Tibial nerve (tissue), 4 donors: Measurements from ENCODE around the gene AFM. TPM values are rescaled to one million over a fixed set of nuclear protein-coding genes. Genes with fewer than 3 reads are reported as not detected.

Source experiments
- DNase-seq, 2 donors: peaks; one replicate each; pipeline ENCODE4 v3.0.0-alpha.2; 2019; ENCODE audit warnings: low spot score in 2 of 2
- H3K27ac ChIP-seq, 4 donors: fragments of 200-600 bp; sonication (generic) in 3 of 4; one replicate each; pipeline ENCODE4 v1.5.1; 2017 to 2019; ENCODE audit warnings: mild to moderate bottlenecking in 1 of 4
- H3K27me3 ChIP-seq, 2 donors: fragments of 200-600 bp; sonication (generic) in 1 of 2; one replicate each; pipeline versions ENCODE4 v1.5.1 to v1.6.0; 2017 to 2019
- H3K36me3 ChIP-seq, 3 donors: fragments of 200-600 bp; sonication (generic); one replicate each; pipeline ENCODE4 v1.5.1; 2018 to 2019
- H3K4me1 ChIP-seq, 4 donors: fragments of 200-600 bp; sonication (generic) in 3 of 4; one replicate each; pipeline ENCODE4 v1.5.1; 2017 to 2019
- H3K4me3 ChIP-seq, 4 donors: fragments of 200-600 bp; sonication (generic) in 3 of 4; one replicate each; pipeline ENCODE4 v1.5.1; 2017 to 2019; ENCODE audit warnings: mild to moderate bottlenecking in 1 of 4, moderate library complexity in 1 of 4
- H3K9me3 ChIP-seq, 4 donors: fragments of 200-600 bp; sonication (generic) in 3 of 4; one replicate each; pipeline ENCODE4 v1.5.1; 2017 to 2019
- CTCF ChIP-seq, 5 experiments: fragments of 200-600 bp in 3 of 5; fragments of 450-650 bp in 2 of 5; sonication (generic) in 3 of 5; IDR thresholded peaks; one replicate each; pipeline ENCODE4 v1.5.1; 2016 to 2019; ENCODE audit warnings: antibody characterized with exemption in 5 of 5, mild to moderate bottlenecking in 3 of 5, moderate library complexity in 2 of 5
- EP300 ChIP-seq, 2 donors: sonication (generic); formaldehyde crosslinking; IDR thresholded peaks; one replicate each; pipeline ENCODE4 v1.6.1; 2017; ENCODE audit warnings: antibody characterized with exemption in 2 of 2, mild to moderate bottlenecking in 1 of 2
- POLR2A ChIP-seq, 2 donors: fragments of 450-650 bp; IDR thresholded peaks; one replicate each; pipeline ENCODE4 v1.6.1; 2017; ENCODE audit warnings: antibody characterized with exemption in 2 of 2, mild to moderate bottlenecking in 2 of 2, moderate library complexity in 2 of 2
- WGBS, 2 donors: methylation state at CpG; one replicate each; pipeline ENCODE4 v1.1.5; 2018; 5-methylcytosine and 5-hydroxymethylcytosine counted together
- total RNA-seq, 4 donors: library from RNA; depleted of rRNA; stranded (reverse); fragments of >200 nt; gene quantifications; one replicate each; pipeline ENCODE4 v1.1.0, GENCODE V29; 2016

Gene AFM
- total RNA-seq, 4 donors from 2014 or later, result not detected

- Histone ChIP-seq H3K4me3 (no peak overlapping the region), H3K27ac (no peak overlapping the region), H3K27me3 (no peaks in the 10 kb centered on the region), H3K9me3 (no peaks in the 10 kb centered on the region), H3K36me3 (no peaks in the 10 kb centered on the region), H3K4me1 (peaks cover 0 to 2% (median 0%) of the 10 kb centered on the region in 4 donors)
- TF ChIP-seq EP300 (IDR thresholded peaks at IDR 0.05) (no peak), POLR2A (IDR thresholded peaks at IDR 0.05) (no peak), CTCF (IDR thresholded peaks at IDR 0.05) (no peak)
- 79 to 84% methylated on average over 2 of the region's 2 CpGs for WGBS, 2 donors
- DNase-seq, result no peak
These were observed 24.0 kb downstream of the AFM start for GRCh38 chr4:73505567-73505966.

GRCh38 chr4:73507541-73507940, 26.0 kb downstream of the AFM start:
- Histone ChIP-seq H3K4me1 (no peaks in the 10 kb centered on the region), H3K4me3 (no peak overlapping the region), H3K9me3 (no peaks in the 10 kb centered on the region), H3K36me3 (no peaks in the 10 kb centered on the region), H3K27me3 (no peaks in the 10 kb centered on the region), H3K27ac (no peak overlapping the region)
- TF ChIP-seq EP300 (IDR thresholded peaks at IDR 0.05) (no peak), CTCF (IDR thresholded peaks at IDR 0.05) (no peak), POLR2A (IDR thresholded peaks at IDR 0.05) (no peak)
- DNase-seq, result no peak

GRCh38 chr4:73508651-73509050, 27.1 kb downstream of the AFM start:
- Histone ChIP-seq H3K9me3 (no peaks in the 10 kb centered on the region), H3K4me1 (no peaks in the 10 kb centered on the region), H3K27me3 (no peaks in the 10 kb centered on the region), H3K36me3 (no peaks in the 10 kb centered on the region), H3K27ac (no peak overlapping the region), H3K4me3 (no peak overlapping the region)
- DNase-seq, result no peak
- WGBS, 2 donors, result 87 to 88% methylated on average over 3 of the region's 3 CpGs
- TF ChIP-seq POLR2A (IDR thresholded peaks at IDR 0.05), result no peak
- no peak for TF ChIP-seq EP300 (IDR thresholded peaks at IDR 0.05)
- TF ChIP-seq CTCF (IDR thresholded peaks at IDR 0.05), result no peak

- Histone ChIP-seq H3K36me3 (no peaks in the 10 kb centered on the region), H3K27me3 (no peaks in the 10 kb centered on the region), H3K27ac (no peak overlapping the region), H3K4me3 (no peak overlapping the region), H3K4me1 (no peaks in the 10 kb centered on the region), H3K9me3 (no peaks in the 10 kb centered on the region)
- 76 to 83% methylated on average over 3 of the region's 3 CpGs for WGBS, 2 donors
- TF ChIP-seq POLR2A (IDR thresholded peaks at IDR 0.05) (no peak), EP300 (IDR thresholded peaks at IDR 0.05) (no peak), CTCF (IDR thresholded peaks at IDR 0.05) (no peak)
- DNase-seq, result no peak
These were observed 36.8 kb downstream of the AFM start for GRCh38 chr4:73518340-73518739.

GRCh38 chr4:73520821-73521220, 39.3 kb downstream of the AFM start:
- no peaks in the 10 kb centered on the region for H3K4me1 ChIP-seq
- no peaks in the 10 kb centered on the region for H3K36me3 ChIP-seq
- WGBS, 2 donors, result 44 to 51% methylated on average over 3 to 4 of the region's 4 CpGs
- H3K4me3 ChIP-seq, result no peak overlapping the region
- H3K27ac ChIP-seq, result no peak overlapping the region
- no peaks in the 10 kb centered on the region for H3K9me3 ChIP-seq
- H3K27me3 ChIP-seq, result no peaks in the 10 kb centered on the region
- no peak for TF ChIP-seq EP300 (IDR thresholded peaks at IDR 0.05)
- no peak for TF ChIP-seq CTCF (IDR thresholded peaks at IDR 0.05)
- no peak for TF ChIP-seq POLR2A (IDR thresholded peaks at IDR 0.05)
- no peak for DNase-seq
